Measurements from ENCODE around the gene GNAI2. TPM values are rescaled to one million over a fixed set of nuclear protein-coding genes. Genes with fewer than 3 reads are reported as not detected.
A peak's percentile ranks its signal among the peaks of the same experiment; 100 is the strongest.

The GNAI2 gene
- total RNA-seq, 5 donors from 2014 or later (not counting 1 experiment from before 2014, with no cell fraction given) = 257 to 313 (median 287) TPM

- H3K27me3 ChIP-seq (replicated peaks in 1 of 2; ENCODE audit: control insufficient read depth in 2 of 2, extremely low read depth in 1 of 2, insufficient read depth in 2 of 2, low read length in 1 of 2) = peaks cover 16 to 68% of the 10 kb centered on the region in 2 experiments
- peaks cover 3 to 42% of the 10 kb centered on the region in 2 experiments for H3K4me1 ChIP-seq (ENCODE audit: control insufficient read depth in 1 of 2, extremely low read depth in 1 of 2, insufficient read depth in 2 of 2, low read length in 2 of 2)
- Mint-ChIP-seq H3K27ac (peak overlapping the region in 1 of 2 donors; percentile 19), H3K4me1 (peaks cover 23 to 28% (median 24%) of the 10 kb centered on the region in 3 donors), H3K9me3 (no peaks in the 10 kb centered on the region), H3K27me3 (peaks cover 22 to 45% of the 10 kb centered on the region in 2 donors), H3K4me3 (peak overlapping the region in 2 of 3 donors; percentile 13 to 70), H3K36me3 (no peaks in the 10 kb centered on the region)
- H3K36me3 ChIP-seq (ENCODE audit: control insufficient read depth in 2 of 2, extremely low read depth in 1 of 2, insufficient read depth in 1 of 2, low read length in 1 of 2) = no peaks in the 10 kb centered on the region
- CTCF ChIA-PET = interaction anchor here (0.6 to 1.0 kb wide), 7 partner anchors 8 to 1284 kb away, joined by 3 to 9 read pairs (median 4); no protein-coding TSS in a partner anchor
- no peak overlapping the region for H3K4me3 ChIP-seq (ENCODE audit: control insufficient read depth in 1 of 2, extremely low read depth in 1 of 2, low read length in 1 of 2)
- H3K9me3 ChIP-seq = no peaks in the 10 kb centered on the region
- DNase-seq (no peak), ATAC-seq (replicated peaks in 1 of 4) (no peak)
- POLR2A ChIA-PET = interaction anchor here in 1 of 2 donors (0.6 kb wide), 1 partner anchor 11 kb away, joined by 7 read pairs; no protein-coding TSS in a partner anchor
- H3K27ac ChIP-seq (ENCODE audit: low read length) = no peak overlapping the region
- 5% methylated on average over 65 of the region's 65 CpGs for WGBS (ENCODE audit: insufficient coverage)
These were observed 39.4 kb downstream of the GNAI2 start for GRCh38 chr3:50275141-50275995.

GRCh38 chr3:50275996-50276761 is 40.2 kb downstream of the GNAI2 start:
- Histone ChIP-seq H3K36me3 (ENCODE audit: control insufficient read depth in 2 of 2, extremely low read depth in 1 of 2, insufficient read depth in 1 of 2, low read length in 1 of 2) (no peaks in the 10 kb centered on the region), H3K27ac (ENCODE audit: low read length) (no peak overlapping the region), H3K4me1 (ENCODE audit: control insufficient read depth in 1 of 2, extremely low read depth in 1 of 2, insufficient read depth in 2 of 2, low read length in 2 of 2) (peaks cover 3 to 42% of the 10 kb centered on the region in 2 experiments), H3K9me3 (no peaks in the 10 kb centered on the region), H3K27me3 (replicated peaks in 1 of 2; ENCODE audit: control insufficient read depth in 2 of 2, extremely low read depth in 1 of 2, insufficient read depth in 2 of 2, low read length in 1 of 2) (peaks cover 16 to 64% of the 10 kb centered on the region in 2 experiments), H3K4me3 (ENCODE audit: control insufficient read depth in 1 of 2, extremely low read depth in 1 of 2, low read length in 1 of 2) (peak overlapping the region in 1 of 2 donors; percentile 15)
- ATAC-seq (replicated peaks in 1 of 4) = peak in 3 of 4 experiments; percentile 22 to 47 (median 30)
- Mint-ChIP-seq H3K9me3 (no peaks in the 10 kb centered on the region), H3K4me3 (peak overlapping the region in 2 of 3 donors; percentile 39 to 70), H3K27me3 (peaks cover 22 to 45% of the 10 kb centered on the region in 2 donors), H3K36me3 (no peaks in the 10 kb centered on the region), H3K27ac (peak overlapping the region in 1 of 2 donors; percentile 19), H3K4me1 (peaks cover 23 to 28% (median 24%) of the 10 kb centered on the region in 3 donors)
- 18% methylated on average over 79 of the region's 79 CpGs for WGBS (ENCODE audit: insufficient coverage)
- POLR2A ChIA-PET = interaction anchor here in 1 of 2 donors (0.6 kb wide), 1 partner anchor 11 kb away, joined by 7 read pairs; no protein-coding TSS in a partner anchor
- CTCF ChIA-PET = interaction anchor here (0.6 to 0.9 kb wide), 3 partner anchors 26 to 1285 kb away, joined by 3 to 9 read pairs (median 3); no protein-coding TSS in a partner anchor
- peak in 8 of 35 experiments; percentile 18 to 59 (median 28) for DNase-seq

- CTCF ChIA-PET = interaction anchor here in 1 of 2 donors (0.9 kb wide), 1 partner anchor 30 kb away, joined by 3 read pairs; no protein-coding TSS in a partner anchor
- POLR2A ChIA-PET = no interaction called here
- DNase-seq = no peak
These were observed 40.7 kb downstream of the GNAI2 start for GRCh38 chr3:50276762-50277101.

GRCh38 chr3:50278123-50278879 is 42.3 kb downstream of the GNAI2 start:
- H3K4me3 ChIP-seq (ENCODE audit: control insufficient read depth in 1 of 2, extremely low read depth in 1 of 2, low read length in 1 of 2) = no peak overlapping the region
- ChIA-PET CTCF (no interaction called here), POLR2A (no interaction called here)
- H3K27me3 Mint-ChIP-seq = peaks cover 19 to 40% of the 10 kb centered on the region in 2 donors
- 77% methylated on average over 2 of the region's 4 CpGs for WGBS (ENCODE audit: insufficient coverage)
- DNase-seq (no peak), ATAC-seq (replicated peaks in 1 of 4) (no peak)
- no peak overlapping the region for H3K4me3 Mint-ChIP-seq
- no peaks in the 10 kb centered on the region for H3K36me3 Mint-ChIP-seq
- H3K9me3 ChIP-seq = no peaks in the 10 kb centered on the region
- no peaks in the 10 kb centered on the region for H3K36me3 ChIP-seq (ENCODE audit: control insufficient read depth in 2 of 2, extremely low read depth in 1 of 2, insufficient read depth in 1 of 2, low read length in 1 of 2)
- peaks cover 17 to 22% (median 20%) of the 10 kb centered on the region in 3 donors for H3K4me1 Mint-ChIP-seq
- H3K27me3 ChIP-seq (replicated peaks in 1 of 2; ENCODE audit: control insufficient read depth in 2 of 2, extremely low read depth in 1 of 2, insufficient read depth in 2 of 2, low read length in 1 of 2) = peaks cover 16 to 59% of the 10 kb centered on the region in 2 experiments
- H3K4me1 ChIP-seq (ENCODE audit: control insufficient read depth in 1 of 2, extremely low read depth in 1 of 2, insufficient read depth in 2 of 2, low read length in 2 of 2) = peaks cover 3 to 34% of the 10 kb centered on the region in 2 experiments
- H3K9me3 Mint-ChIP-seq = no peaks in the 10 kb centered on the region
- H3K27ac Mint-ChIP-seq = no peak overlapping the region
- no peak overlapping the region for H3K27ac ChIP-seq (ENCODE audit: low read length)

More at GRCh38 chr3:50276762-50277101, 40.7 kb downstream of the GNAI2 start:
- no peak overlapping the region for H3K27ac Mint-ChIP-seq
- H3K9me3 Mint-ChIP-seq = no peaks in the 10 kb centered on the region
- no peak overlapping the region for H3K4me3 Mint-ChIP-seq
- Histone ChIP-seq H3K4me3 (ENCODE audit: control insufficient read depth in 1 of 2, extremely low read depth in 1 of 2, low read length in 1 of 2) (no peak overlapping the region), H3K4me1 (ENCODE audit: control insufficient read depth in 1 of 2, extremely low read depth in 1 of 2, insufficient read depth in 2 of 2, low read length in 2 of 2) (peaks cover 3 to 42% of the 10 kb centered on the region in 2 experiments), H3K36me3 (ENCODE audit: control insufficient read depth in 2 of 2, extremely low read depth in 1 of 2, insufficient read depth in 1 of 2, low read length in 1 of 2) (no peaks in the 10 kb centered on the region), H3K27ac (ENCODE audit: low read length) (no peak overlapping the region), H3K9me3 (no peaks in the 10 kb centered on the region), H3K27me3 (replicated peaks in 1 of 2; ENCODE audit: control insufficient read depth in 2 of 2, extremely low read depth in 1 of 2, insufficient read depth in 2 of 2, low read length in 1 of 2) (peaks cover 16 to 64% of the 10 kb centered on the region in 2 experiments)
- H3K27me3 Mint-ChIP-seq = peaks cover 22 to 45% of the 10 kb centered on the region in 2 donors
- ATAC-seq (replicated peaks in 1 of 4) = no peak
- H3K36me3 Mint-ChIP-seq = no peaks in the 10 kb centered on the region
- H3K4me1 Mint-ChIP-seq = peaks cover 23 to 28% (median 24%) of the 10 kb centered on the region in 3 donors
- 84% methylated on average over 17 of the region's 17 CpGs for WGBS (ENCODE audit: insufficient coverage)

GRCh38 chr3:50278880-50279224 is 42.8 kb downstream of the GNAI2 start, which contains the start of gene LSMEM2:
Gene LSMEM2 (plus strand): TSS chr3:50279087. CDS start chr3:50279114, 27 bp downstream.
- H3K36me3 Mint-ChIP-seq = no peaks in the 10 kb centered on the region
- Histone ChIP-seq H3K27ac (ENCODE audit: low read length) (no peak within 1 kb of the TSS), H3K4me1 (ENCODE audit: control insufficient read depth in 1 of 2, extremely low read depth in 1 of 2, insufficient read depth in 2 of 2, low read length in 2 of 2) (peaks cover 3 to 29% of the 10 kb centered on the region in 2 experiments), H3K36me3 (ENCODE audit: control insufficient read depth in 2 of 2, extremely low read depth in 1 of 2, insufficient read depth in 1 of 2, low read length in 1 of 2) (no peaks in the 10 kb centered on the region), H3K4me3 (ENCODE audit: control insufficient read depth in 1 of 2, extremely low read depth in 1 of 2, low read length in 1 of 2) (no peak within 1 kb of the TSS), H3K27me3 (replicated peaks in 1 of 2; ENCODE audit: control insufficient read depth in 2 of 2, extremely low read depth in 1 of 2, insufficient read depth in 2 of 2, low read length in 1 of 2) (peaks cover 15 to 53% of the 10 kb centered on the region in 2 experiments), H3K9me3 (no peaks in the 10 kb centered on the region)
- no peaks in the 10 kb centered on the region for H3K9me3 Mint-ChIP-seq
- H3K4me3 Mint-ChIP-seq = no peak within 1 kb of the TSS
- 33% methylated on average over 1 of the region's 2 CpGs for WGBS (ENCODE audit: insufficient coverage)
- ATAC-seq (replicated peaks in 1 of 4) (no peak), DNase-seq (no peak)
- CTCF ChIA-PET = interaction anchor here in 1 of 2 donors (0.5 kb wide), 1 partner anchor 31 kb away, joined by 3 read pairs; no protein-coding TSS in a partner anchor
- H3K27ac Mint-ChIP-seq = no peak within 1 kb of the TSS
- POLR2A ChIA-PET = no interaction called here
- H3K4me1 Mint-ChIP-seq = peaks cover 17 to 21% (median 18%) of the 10 kb centered on the region in 3 donors
- H3K27me3 Mint-ChIP-seq = peaks cover 19 to 38% of the 10 kb centered on the region in 2 donors

Data from T-cell (primary cell).